HCT116 (cell line): Measurements from ENCODE around the gene TCP11L1. TPM values are rescaled to one million over a fixed set of nuclear protein-coding genes. Genes with fewer than 3 reads are reported as not detected.

ENCODE experiments used
- ATAC-seq: fragments of 200-7000 bp; cut with Tn5 transposase; 2 replicates; pipeline ENCODE4 v1.9.1; 2020; ENCODE audit warnings: mild to moderate bottlenecking, moderate library complexity
- BruUV-seq: library from RNA; stranded (reverse); fragments of 400-500 nt; replicated peaks from 2 replicates; lab custom pipeline; 2021; lab: Mats Ljungman, UMichigan
- CTCF ChIA-PET: fragments of 300-600 bp; sonication (Branson Sonifier 250); formaldehyde crosslinking; loops from one replicate; lab custom pipeline; 2021; ENCODE audit warnings: antibody characterized with exemption; lab: Charles Lee
- POLR2A ChIA-PET: fragments of 300-600, 350-600 bp; sonication (Branson Sonifier 250); formaldehyde crosslinking; loops from one replicate; lab custom pipeline; 2021; ENCODE audit warnings: antibody characterized with exemption; lab: Charles Lee
- RAD21 ChIA-PET, 2 experiments: fragments of 300-600 bp; sonication (Branson Sonifier 250); formaldehyde crosslinking; loops; one replicate each; lab custom pipeline; 2023; ENCODE audit warnings: low total read pairs in 2 of 2; ENCODE audit not compliant: uncharacterized antibody in 2 of 2, unreplicated experiment in 2 of 2, low non-redundant PET in 1 of 2; lab: Charles Lee
- DNase-seq: peaks from one replicate; pipeline ENCODE4 v3.0.0-alpha.2; 2010; ENCODE audit warnings: low read depth, low spot score
- H2AFZ ChIP-seq: fragments of 200-600 bp; shearing (Covaris generic), sonication (generic); 2 replicates; pipeline ENCODE4 v1.6.1; 2017; ENCODE audit warnings: low read depth, mixed run types, mixed read lengths, antibody characterized with exemption, low read length; ENCODE audit not compliant: poor library complexity, severe bottlenecking
- H3K27ac ChIP-seq: 2 replicates; pipeline ENCODE4 v1.5.1; 2012; ENCODE audit warnings: low read depth, low read length
- H3K27me3 ChIP-seq: fragments of 200-600 bp; sonication (generic); 2 replicates; pipeline ENCODE4 v1.6.1; 2016; ENCODE audit warnings: mixed run types, low read length, mixed read lengths; ENCODE audit not compliant: insufficient read depth
- H3K36me3 ChIP-seq, 2 experiments: fragments of 200-500 bp in 1 of 2; fragments of 200-600 bp in 1 of 2; sonication (Bioruptor generic) in 1 of 2; sonication (generic) in 1 of 2; 2 replicates each; pipeline versions ENCODE4 v1.5.1 to v1.6.1; 2014 to 2016; ENCODE audit warnings: low read length in 2 of 2, inconsistent platforms in 1 of 2, mixed read lengths in 1 of 2, mixed run types in 1 of 2; ENCODE audit not compliant: insufficient read depth in 2 of 2, control insufficient read depth in 1 of 2
- H3K4me1 ChIP-seq, 2 experiments: fragments of 200-600 bp in 1 of 2; sonication (generic) in 1 of 2; 2 replicates each; pipeline versions ENCODE4 v1.5.1 to v1.6.1; 2012 to 2017; ENCODE audit warnings: low read length in 2 of 2, inconsistent platforms in 1 of 2, mild to moderate bottlenecking in 1 of 2, mixed read lengths in 1 of 2, mixed run types in 1 of 2, moderate library complexity in 1 of 2; ENCODE audit not compliant: insufficient read depth in 2 of 2, control insufficient read depth in 1 of 2
- H3K4me2 ChIP-seq: fragments of 200-600 bp; sonication (generic); 2 replicates; pipeline ENCODE4 v1.6.1; 2017; ENCODE audit warnings: mixed run types, low read length, mixed read lengths
- H3K4me3 ChIP-seq, 2 experiments: fragments of 200-600 bp in 1 of 2; sonication (generic) in 1 of 2; replicated peaks in 1 of 2; 2 replicates each; pipeline ENCODE4 v1.5.1; 2011 to 2016; ENCODE audit warnings: low read length in 2 of 2, control low read depth in 1 of 2, low read depth in 1 of 2, mild to moderate bottlenecking in 1 of 2, mixed read lengths in 1 of 2, mixed run types in 1 of 2
- H3K79me2 ChIP-seq: fragments of 200-600 bp; sonication (generic); 2 replicates; pipeline ENCODE4 v1.6.1; 2017; ENCODE audit warnings: mild to moderate bottlenecking, mixed run types, low read length, moderate library complexity, mixed read lengths; ENCODE audit not compliant: insufficient read depth
- H3K9ac ChIP-seq: fragments of 200-600 bp; sonication (generic); 2 replicates; pipeline ENCODE4 v1.6.1; 2016; ENCODE audit warnings: low read length, mixed read lengths
- H3K9me2 ChIP-seq: fragments of 200-600 bp; sonication (generic), shearing (Covaris generic); 2 replicates; pipeline ENCODE4 v1.6.1; 2017; ENCODE audit warnings: mixed run types, mild to moderate bottlenecking, moderate library complexity; ENCODE audit not compliant: insufficient read depth
- H3K9me3 ChIP-seq, 2 experiments: fragments of 200-500 bp in 1 of 2; fragments of 200-600 bp in 1 of 2; sonication (Bioruptor generic) in 1 of 2; sonication (generic) in 1 of 2; 2 replicates each; pipeline ENCODE4 v1.6.1; 2014 to 2017; ENCODE audit warnings: low read length in 2 of 2, mixed read lengths in 2 of 2, inconsistent platforms in 1 of 2, low read depth in 1 of 2, mild to moderate bottlenecking in 1 of 2, mixed run types in 1 of 2, moderate library complexity in 1 of 2; ENCODE audit not compliant: control insufficient read depth in 1 of 2, insufficient read depth in 1 of 2
- H4K20me1 ChIP-seq: fragments of 200-600 bp; sonication (generic), shearing (Covaris generic); 2 replicates; pipeline ENCODE4 v1.6.1; 2017; ENCODE audit warnings: mixed run types, mild to moderate bottlenecking, moderate library complexity; ENCODE audit not compliant: insufficient read depth
- ATF3 ChIP-seq: IDR thresholded peaks from 2 replicates; pipeline ENCODE4 v1.6.1; 2012
- CBX3 ChIP-seq: IDR thresholded peaks from 2 replicates; pipeline ENCODE4 v1.6.1; 2012; ENCODE audit warnings: low read depth
- CEBPB ChIP-seq: IDR thresholded peaks from 2 replicates; pipeline ENCODE4 v1.6.1; 2012; ENCODE audit warnings: low read depth
- EGR1 ChIP-seq: IDR thresholded peaks from 2 replicates; pipeline ENCODE4 v1.6.1; 2012; ENCODE audit warnings: low read depth
- ELF1 ChIP-seq: IDR thresholded peaks from 2 replicates; pipeline ENCODE4 v1.6.1; 2012; ENCODE audit warnings: low read depth, borderline replicate concordance
- EZH2phosphoT487 ChIP-seq: fragments of 200-600 bp; IDR thresholded peaks from 2 replicates; pipeline ENCODE4 v1.6.1; 2018; ENCODE audit warnings: antibody characterized with exemption, borderline replicate concordance
- FOSL1 ChIP-seq: IDR thresholded peaks from 2 replicates; pipeline ENCODE4 v1.6.1; 2012; ENCODE audit warnings: low read depth
- JUND ChIP-seq: IDR thresholded peaks from 2 replicates; pipeline ENCODE4 v1.6.1; 2012
- POLR2A ChIP-seq: IDR thresholded peaks from 2 replicates; pipeline ENCODE4 v1.7.0; 2011; ENCODE audit warnings: borderline replicate concordance; ENCODE audit not compliant: insufficient read depth, insufficient read length; ENCODE audit errors: extremely low read depth
- POLR2AphosphoS5 ChIP-seq: IDR thresholded peaks from 2 replicates; pipeline ENCODE4 v1.6.1; 2011; ENCODE audit warnings: mild to moderate bottlenecking, low read depth, low read length, moderate library complexity
- REST ChIP-seq: IDR thresholded peaks from 2 replicates; pipeline ENCODE4 v1.6.1; 2012; ENCODE audit warnings: low read depth
- SIN3A ChIP-seq: IDR thresholded peaks from 2 replicates; pipeline ENCODE4 v1.6.1; 2012; ENCODE audit warnings: low read depth
- SP1 ChIP-seq: IDR thresholded peaks from 2 replicates; pipeline ENCODE4 v1.6.1; 2012; ENCODE audit warnings: low read depth
- SRF ChIP-seq: IDR thresholded peaks from 2 replicates; pipeline ENCODE4 v1.6.1; 2012; ENCODE audit warnings: low read depth
- TCF7L2 ChIP-seq: IDR thresholded peaks from 2 replicates; pipeline ENCODE4 v1.7.0; 2011; ENCODE audit warnings: borderline replicate concordance, inconsistent platforms; ENCODE audit not compliant: insufficient read depth, insufficient read length; ENCODE audit errors: extremely low read depth
- ZFX ChIP-seq: fragments of 450-650 bp; IDR thresholded peaks from 2 replicates; pipeline ENCODE4 v1.6.1; 2017
- ZNF274 ChIP-seq: fragments of 200-500 bp; sonication (Bioruptor generic); IDR thresholded peaks from 2 replicates; pipeline ENCODE4 v1.6.1; 2014; ENCODE audit warnings: mild to moderate bottlenecking, low read depth, low read length, inconsistent platforms
- intact Hi-C: fragments of 100-400 bp; cut with micrococcal nuclease; formaldehyde crosslinking; loops from 2 replicates; pipeline ENCODE4 v1.10.0; 2022
- total RNA-seq: library from RNA; stranded (reverse); gene quantifications from one replicate; pipeline ENCODE4 v1.2.1, GENCODE V29; 2021; ENCODE audit not compliant: unreplicated experiment
- TF ChIP-seq, protein P1 (sequence below): IDR thresholded peaks from 2 replicates; pipeline ENCODE4 v1.6.1; 2012
- TF ChIP-seq, protein P2 (sequence below): IDR thresholded peaks from 2 replicates; pipeline ENCODE4 v1.6.1; 2011; ENCODE audit warnings: mild to moderate bottlenecking, low read length, moderate library complexity; ENCODE audit not compliant: insufficient replicate concordance; ENCODE audit errors: extremely low read depth

TCP11L1 gene
- total RNA-seq, 1 experiment from 2014 or later, result 12.0 TPM

DNA sequence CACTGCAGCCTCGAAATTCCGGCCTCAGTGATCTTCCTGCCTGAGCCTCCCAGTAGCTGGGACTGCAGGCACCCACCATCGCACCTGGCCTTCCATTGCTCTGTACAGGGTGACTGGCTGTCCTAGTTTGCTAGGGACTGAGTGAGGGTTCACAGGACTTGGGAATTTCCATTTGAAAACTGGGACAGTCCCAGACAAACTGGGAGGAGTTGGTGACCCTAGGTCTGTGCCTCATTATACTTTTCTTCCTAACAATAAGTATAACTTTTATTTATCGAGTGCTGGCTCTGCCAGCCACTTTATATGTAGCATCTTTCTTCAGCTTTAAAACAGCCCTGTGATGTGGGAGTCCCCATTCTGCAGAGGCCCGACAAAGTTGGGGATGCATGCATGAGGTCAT is 25.5 kb downstream of the TCP11L1 start:
- no TSS peak for BruUV-seq
- POLR2A ChIA-PET, result no interaction called here
- H3K9ac ChIP-seq, result no peak overlapping the region

More for the DNA sequence above, 25.5 kb downstream of the TCP11L1 start:
- Histone ChIP-seq H3K4me2 (no peak overlapping the region), H3K4me3 (no peak overlapping the region), H3K9me2 (no peaks in the 10 kb centered on the region), H3K79me2 (no peaks in the 10 kb centered on the region), H3K4me1 (peaks cover 20 to 29% of the 10 kb centered on the region in 2 experiments), H3K27me3 (no peaks in the 10 kb centered on the region), H3K9me3 (no peaks in the 10 kb centered on the region), H3K36me3 (no peaks in the 10 kb centered on the region), H4K20me1 (no peaks in the 10 kb centered on the region), H3K27ac (no peak overlapping the region), H2AFZ (no peak overlapping the region)
- ATAC-seq, result no peak
- RAD21 ChIA-PET, result interaction anchor here in 1 of 2 experiments (0.9 kb wide), 1 partner anchor 256 kb away, joined by 3 read pairs; no protein-coding TSS in a partner anchor
- no peak for TF ChIP-seq EZH2phosphoT487
- TF ChIP-seq, protein P1, sequence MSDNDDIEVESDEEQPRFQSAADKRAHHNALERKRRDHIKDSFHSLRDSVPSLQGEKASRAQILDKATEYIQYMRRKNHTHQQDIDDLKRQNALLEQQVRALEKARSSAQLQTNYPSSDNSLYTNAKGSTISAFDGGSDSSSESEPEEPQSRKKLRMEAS, result no peak
- no peak for TF ChIP-seq SIN3A
- TF ChIP-seq EGR1, result no peak
- no peak for TF ChIP-seq CBX3
- no peak for TF ChIP-seq SRF
- TF ChIP-seq CEBPB, result no peak
- no peak for TF ChIP-seq ZNF274
- TF ChIP-seq POLR2AphosphoS5, result no peak
- no peak for TF ChIP-seq TCF7L2
- TF ChIP-seq ELF1, result no peak
- no peak for TF ChIP-seq ATF3
- no peak for TF ChIP-seq REST
- no peak for TF ChIP-seq POLR2A
- TF ChIP-seq JUND, result no peak
- no peak for TF ChIP-seq SP1
- TF ChIP-seq ZFX, result no peak
- TF ChIP-seq, protein P2, sequence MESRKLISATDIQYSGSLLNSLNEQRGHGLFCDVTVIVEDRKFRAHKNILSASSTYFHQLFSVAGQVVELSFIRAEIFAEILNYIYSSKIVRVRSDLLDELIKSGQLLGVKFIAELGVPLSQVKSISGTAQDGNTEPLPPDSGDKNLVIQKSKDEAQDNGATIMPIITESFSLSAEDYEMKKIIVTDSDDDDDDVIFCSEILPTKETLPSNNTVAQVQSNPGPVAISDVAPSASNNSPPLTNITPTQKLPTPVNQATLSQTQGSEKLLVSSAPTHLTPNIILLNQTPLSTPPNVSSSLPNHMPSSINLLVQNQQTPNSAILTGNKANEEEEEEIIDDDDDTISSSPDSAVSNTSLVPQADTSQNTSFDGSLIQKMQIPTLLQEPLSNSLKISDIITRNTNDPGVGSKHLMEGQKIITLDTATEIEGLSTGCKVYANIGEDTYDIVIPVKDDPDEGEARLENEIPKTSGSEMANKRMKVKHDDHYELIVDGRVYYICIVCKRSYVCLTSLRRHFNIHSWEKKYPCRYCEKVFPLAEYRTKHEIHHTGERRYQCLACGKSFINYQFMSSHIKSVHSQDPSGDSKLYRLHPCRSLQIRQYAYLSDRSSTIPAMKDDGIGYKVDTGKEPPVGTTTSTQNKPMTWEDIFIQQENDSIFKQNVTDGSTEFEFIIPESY, result no peak
- no peak for TF ChIP-seq FOSL1
- CTCF ChIA-PET, result interaction anchor here (0.6 to 2.0 kb wide), 13 partner anchors 13 to 272 kb away, joined by 3 to 18 read pairs (median 5); partner anchors contain the start of genes DEPDC7 and TCP11L1
- DNase-seq, result no peak
- intact Hi-C loops, result loop anchor here (1.0 to 10.0 kb wide), 7 partner anchors 88 to 350 kb away; no protein-coding TSS in a partner anchor
